GM12878 (cell line): Measurements from ENCODE around the gene LIMA1.

Experiments used
- CEBPZ ChIP-seq: fragments of 150-350 bp; IDR thresholded peaks from 2 replicates; pipeline ENCODE4 v1.6.1; 2016; ENCODE audit warnings: low read depth, low read length
- CTCF ChIP-seq, 3 experiments: IDR thresholded peaks in 2 of 3; conservative IDR thresholded peaks in 1 of 3; 2 replicates each; pipeline ENCODE4 v1.5.1; 2011; ENCODE audit warnings: low read depth in 3 of 3, low read length in 3 of 3, mild to moderate bottlenecking in 3 of 3, control low read depth in 2 of 3, moderate library complexity in 2 of 3, inconsistent platforms in 1 of 3, mixed read lengths in 1 of 3; ENCODE audit not compliant: control insufficient read depth in 2 of 3, insufficient read depth in 1 of 3; ENCODE audit errors: extremely low read depth in 1 of 3
- ETV6 ChIP-seq, 2 experiments: fragments of 450-650 bp in 1 of 2; IDR thresholded peaks in 1 of 2; conservative IDR thresholded peaks in 1 of 2; 2 replicates each; pipeline ENCODE4 v1.6.1; 2014; ENCODE audit warnings: antibody characterized with exemption in 1 of 2, borderline replicate concordance in 1 of 2, low read depth in 1 of 2, mild to moderate bottlenecking in 1 of 2, moderate library complexity in 1 of 2
- FOXK2 ChIP-seq: fragments of 450-650 bp; IDR thresholded peaks from 2 replicates; pipeline ENCODE4 v1.6.1; 2017; ENCODE audit warnings: mild to moderate bottlenecking, moderate library complexity
- NKRF ChIP-seq: fragments of 450-650 bp; conservative IDR thresholded peaks from 2 replicates; pipeline ENCODE4 v1.6.1; 2017; ENCODE audit warnings: mild to moderate bottlenecking, moderate library complexity
- POLR2AphosphoS5 ChIP-seq: IDR thresholded peaks from 2 replicates; pipeline ENCODE4 v1.6.1; 2011; ENCODE audit warnings: mild to moderate bottlenecking, low read length, inconsistent platforms
- PRDM15 ChIP-seq: fragments of 450-650 bp; formaldehyde crosslinking; IDR thresholded peaks from 2 replicates; pipeline ENCODE4 v1.4.0; 2020; ENCODE audit warnings: mild to moderate bottlenecking, moderate library complexity
- TAF1 ChIP-seq: IDR thresholded peaks from 2 replicates; pipeline ENCODE4 v1.6.1; 2011; ENCODE audit warnings: mild to moderate bottlenecking, low read depth, low read length, borderline replicate concordance

GRCh38 chr12:50256761-50257160 is 26.6 kb downstream of the LIMA1 start:
- no peak for TF ChIP-seq ETV6 (conservative IDR thresholded peaks at IDR 0.05 in 1 of 2, IDR thresholded peaks at IDR 0.05 in 1 of 2; ENCODE audit: borderline replicate concordance in 1 of 2, low read depth in 1 of 2)
- TF ChIP-seq NKRF: no peak
- TF ChIP-seq PRDM15: no peak
- no peak for TF ChIP-seq CEBPZ
- TF ChIP-seq TAF1: no peak
- TF ChIP-seq FOXK2: no peak
- TF ChIP-seq POLR2AphosphoS5: no peak
- no peak for TF ChIP-seq CTCF (IDR thresholded peaks at IDR 0.05 in 2 of 3, conservative IDR thresholded peaks at IDR 0.05 in 1 of 3; ENCODE audit: control insufficient read depth in 2 of 3, extremely low read depth in 1 of 3, insufficient read depth in 1 of 3, low read depth in 3 of 3, low read length in 3 of 3)
